Activated CD4-positive, CD25-positive, alpha-beta regulatory T cell treated with anti-CD3 and anti-CD28 coated beads, Interleukin-2, amount 50 U/mL, for 16 hours (primary cell): Measurements from ENCODE around the gene DDX27.
"Not testable (repeated sequence)": the region's sequence is repeated elsewhere in the genome, so short reads cannot be mapped to it uniquely, and the experiment has no call there.

Experiments used
- DNase-seq: peaks from one replicate; pipeline ENCODE4 v3.0.0-alpha.2; 2020; ENCODE audit warnings: low read depth, low spot score

The DDX27 gene

DNA sequence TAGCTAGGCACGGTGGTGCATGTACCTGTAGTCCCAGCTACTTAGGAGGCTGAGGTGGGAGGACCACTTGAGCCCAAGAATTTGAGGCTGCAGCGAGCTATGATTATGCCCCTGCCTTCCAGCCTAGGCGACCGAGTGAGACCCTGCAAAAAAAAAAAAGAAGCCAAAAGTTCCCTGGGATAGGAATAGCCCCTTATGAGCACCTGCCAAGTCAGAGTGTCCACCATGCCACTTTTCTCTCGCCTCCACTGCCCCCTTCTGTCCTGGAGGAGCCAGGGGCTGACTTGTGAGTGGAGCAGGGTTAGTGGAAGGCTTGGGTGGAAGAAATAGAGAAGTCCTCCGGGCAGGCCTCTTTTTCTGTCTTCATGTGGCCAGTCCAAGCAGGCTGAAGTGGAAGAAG, 12.1 kb upstream of the DDX27 start:
- DNase-seq = no peak

GRCh38 chr20:49210101-49210756, 9.0 kb upstream of the DDX27 start:
- DNase-seq = no peak

DNA sequence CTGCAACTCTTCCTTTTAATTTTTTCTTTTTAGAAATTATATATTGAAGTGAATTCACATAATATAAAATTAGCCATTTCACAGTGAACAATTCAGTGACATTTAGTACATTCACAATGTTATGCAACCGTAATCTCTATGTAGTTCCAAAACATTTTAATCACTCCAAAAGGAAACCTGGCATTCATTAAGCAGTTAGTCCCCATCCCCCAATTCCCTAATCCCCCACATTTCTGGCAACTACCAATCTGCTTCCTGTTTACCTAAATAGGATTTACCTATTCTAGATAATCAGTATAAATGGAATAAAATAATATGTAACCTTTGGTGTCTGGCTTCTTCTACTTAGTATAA, 8.5 kb upstream of the DDX27 start:
- DNase-seq = no peak

DNA sequence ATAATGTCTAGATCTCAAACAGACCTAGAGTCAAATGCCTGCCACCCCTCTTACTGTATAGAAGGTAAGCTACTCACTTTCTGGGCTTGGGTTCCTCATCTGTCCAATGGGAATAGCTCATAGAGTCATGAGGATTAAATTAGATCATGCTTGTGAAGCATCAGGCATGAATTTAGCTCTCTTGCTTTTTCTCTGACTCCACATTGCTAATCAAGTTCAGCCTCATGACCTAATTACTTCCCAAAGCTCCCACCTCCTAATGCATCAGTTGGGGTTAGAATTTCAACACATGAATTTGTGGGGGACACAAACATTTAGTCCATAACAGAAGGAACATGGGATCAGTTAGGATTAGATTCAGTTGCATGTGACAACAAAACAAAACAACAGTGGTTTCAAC, 4.6 kb upstream of the DDX27 start:
- DNase-seq = no peak

- DNase-seq = no peak
Observed at GRCh38 chr20:49215232-49215631, 4.0 kb upstream of the DDX27 start.

DNA sequence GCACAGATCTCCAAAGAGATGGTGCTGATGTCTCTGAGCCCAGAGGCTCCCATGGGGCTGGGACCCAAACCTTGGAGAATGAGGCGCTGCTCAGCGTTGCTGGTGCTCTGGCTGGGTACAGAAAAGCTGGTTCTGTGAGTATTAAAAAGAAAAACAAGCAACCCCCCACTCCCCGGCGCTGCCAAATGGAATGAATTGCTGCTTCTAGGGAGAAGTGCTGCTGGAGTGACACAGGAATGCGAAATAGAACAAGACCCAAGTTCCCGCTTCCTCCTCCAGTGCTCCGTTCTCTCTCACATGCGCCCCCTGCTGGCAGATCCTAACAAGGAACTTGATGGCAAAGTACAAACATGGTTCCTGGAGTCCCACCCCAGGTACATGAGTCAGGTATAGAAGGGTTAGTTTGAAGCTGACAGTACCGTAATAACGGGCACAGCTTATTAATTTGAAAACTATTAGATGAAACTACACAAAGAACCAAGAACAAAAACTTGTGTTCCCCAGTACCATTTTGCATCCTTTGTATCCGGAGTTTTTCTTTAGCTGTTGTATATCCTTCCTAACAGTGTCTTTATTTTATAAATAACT, 2.1 kb upstream of the DDX27 start:
- DNase-seq = peak; percentile 88

DNA sequence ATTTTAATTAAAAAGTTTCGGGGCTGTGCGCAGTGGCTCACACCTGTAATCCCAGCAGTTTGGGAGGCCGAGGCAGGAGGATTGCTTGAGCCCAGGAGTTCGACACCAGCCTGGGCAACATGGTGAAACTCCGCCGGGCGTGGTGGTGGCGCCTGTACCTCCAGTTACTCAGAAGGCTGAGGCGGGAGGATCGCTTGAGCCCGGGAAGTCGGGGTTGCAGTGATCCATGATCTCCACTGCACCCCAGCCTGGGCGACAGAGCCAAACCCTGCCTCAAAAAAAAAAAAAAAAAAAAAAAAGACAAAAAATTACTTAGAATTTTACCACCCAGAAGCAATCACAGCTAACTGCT, 501 bp upstream of the DDX27 start:
- DNase-seq = not testable (repeated sequence)

GRCh38 chr20:49219924-49220831, 962 bp downstream of the DDX27 start:
- DNase-seq = no peak

DNA sequence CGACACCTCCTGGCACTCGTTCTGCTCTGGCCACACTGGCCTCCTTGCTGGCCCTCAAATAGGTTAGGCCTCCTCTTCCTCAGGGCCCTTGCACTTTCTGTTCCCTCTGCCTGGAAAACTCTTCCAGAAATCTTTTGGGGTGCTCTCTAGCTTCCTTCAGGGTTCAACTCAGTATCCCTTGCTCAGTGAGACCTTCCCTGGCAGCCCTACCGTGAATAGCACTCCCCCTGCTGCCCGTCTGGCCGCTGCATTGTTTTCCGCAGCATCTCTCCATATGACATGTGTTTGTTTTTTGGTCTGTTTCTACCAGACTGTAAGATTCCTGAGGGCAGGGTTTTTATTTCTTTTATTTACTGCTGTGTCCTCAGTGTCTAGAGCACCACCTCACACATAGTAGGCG, 6.7 kb downstream of the DDX27 start:
- no peak for DNase-seq

DNA sequence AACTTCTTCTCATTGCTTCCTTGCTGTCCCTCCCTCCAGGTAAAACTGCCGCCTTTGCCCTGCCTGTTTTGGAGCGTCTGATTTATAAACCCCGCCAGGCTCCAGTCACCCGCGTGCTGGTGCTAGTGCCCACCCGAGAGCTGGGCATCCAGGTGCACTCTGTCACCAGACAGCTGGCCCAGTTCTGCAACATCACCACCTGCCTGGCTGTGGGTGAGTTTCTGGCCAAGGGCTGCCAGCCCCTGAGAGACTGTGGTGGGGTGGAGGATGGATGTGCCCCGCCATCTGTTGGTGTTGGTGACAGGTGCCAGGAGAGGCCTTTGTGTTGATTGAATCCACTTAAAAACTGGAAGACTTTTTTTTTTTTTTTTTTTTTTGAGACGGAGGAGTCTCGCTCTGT, 9.5 kb downstream of the DDX27 start:
- DNase-seq = no peak

DNA sequence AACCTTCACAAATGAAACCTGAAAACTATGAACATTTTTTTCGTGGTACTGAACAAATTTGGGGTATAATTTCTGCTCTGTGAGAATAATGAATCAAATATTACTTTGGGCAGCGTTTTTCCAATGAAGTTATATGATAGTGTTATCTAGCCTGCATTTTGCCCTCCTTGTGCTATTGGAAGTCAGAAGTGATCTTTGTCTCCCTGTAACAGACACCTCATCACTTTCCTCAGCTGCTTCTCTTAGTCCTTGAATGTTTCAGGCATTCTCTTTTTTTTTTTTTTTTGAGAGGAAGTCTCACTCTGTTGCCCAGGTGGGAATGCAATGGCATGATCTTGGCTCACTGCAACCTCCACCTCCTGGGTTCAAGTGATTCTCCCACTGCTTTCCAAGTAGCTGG, 10.2 kb downstream of the DDX27 start:
- DNase-seq = no peak

- no peak for DNase-seq
Observed at GRCh38 chr20:49230021-49230420, 10.8 kb downstream of the DDX27 start.

- DNase-seq = no peak
Observed at GRCh38 chr20:49230561-49231133, 11.4 kb downstream of the DDX27 start.

DNA sequence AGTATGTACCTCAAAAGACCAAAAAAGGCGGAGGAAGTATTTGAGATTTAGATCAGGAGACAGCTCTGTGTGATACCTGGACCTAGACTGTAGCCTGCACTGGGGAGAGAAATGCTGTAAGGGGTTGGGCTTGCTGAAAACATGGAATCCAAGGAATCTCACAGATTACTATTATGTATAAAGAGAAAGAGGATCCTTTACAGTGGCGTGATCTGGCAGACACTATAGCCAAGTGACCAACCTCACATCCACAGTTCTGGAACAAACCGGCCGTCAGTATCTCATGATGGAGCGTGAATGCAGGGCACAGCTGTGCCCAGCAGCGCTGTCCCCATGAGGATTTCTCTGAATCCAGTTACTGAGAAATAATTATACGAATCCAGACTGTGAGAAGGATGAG, 12.3 kb downstream of the DDX27 start:
- DNase-seq = no peak

- DNase-seq = no peak
Observed at GRCh38 chr20:49233226-49233625, 14.0 kb downstream of the DDX27 start.

GRCh38 chr20:49234831-49235230, 15.6 kb downstream of the DDX27 start:
- DNase-seq = no peak

GRCh38 chr20:49236301-49236700, 17.1 kb downstream of the DDX27 start:
- DNase-seq = no peak

DNA sequence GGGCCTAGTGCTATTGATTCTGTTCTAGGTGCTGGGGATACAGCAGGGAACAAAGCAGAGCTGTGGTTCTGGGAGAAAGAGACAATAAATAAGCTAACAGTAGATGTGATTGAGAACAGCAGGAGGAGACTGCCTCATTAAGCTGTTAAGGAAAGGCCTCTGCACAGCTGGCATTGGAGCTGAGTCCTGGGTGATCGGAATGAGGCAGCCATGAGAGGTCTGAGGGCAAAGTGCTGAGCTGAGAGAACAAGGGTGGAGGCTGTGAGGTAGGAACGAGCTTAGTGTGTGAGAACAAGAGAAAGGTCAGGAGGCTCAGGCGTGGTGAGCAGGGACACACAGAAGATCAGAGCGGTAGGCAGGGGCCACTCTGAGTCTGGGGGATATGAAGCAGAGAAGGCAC, 18.3 kb downstream of the DDX27 start:
- DNase-seq = no peak

GRCh38 chr20:49245921-49246740, 26.9 kb downstream of the DDX27 start:
- DNase-seq = no peak

GRCh38 chr20:49247169-49247723, 28.0 kb downstream of the DDX27 start:
- DNase-seq = no peak

DNA sequence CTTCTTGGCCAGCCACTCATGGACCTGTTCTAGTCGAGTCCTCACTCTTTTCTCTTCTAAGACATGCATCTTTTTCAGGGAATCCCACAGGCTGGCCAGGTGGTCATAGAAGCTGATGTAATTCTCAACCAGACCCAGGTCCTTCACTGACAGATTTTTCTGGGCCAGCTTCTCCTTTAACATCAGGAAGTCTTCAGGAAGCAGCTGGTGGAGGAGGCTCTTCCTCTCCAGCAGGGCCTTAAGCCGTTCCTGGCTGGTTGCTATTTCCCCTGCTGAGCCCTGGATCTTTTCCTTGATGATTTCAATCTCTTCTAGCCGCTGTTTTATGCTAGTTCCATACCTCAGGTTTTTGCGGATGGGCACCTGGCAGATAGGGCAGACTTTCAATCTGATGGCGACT, 28.6 kb downstream of the DDX27 start:
- no peak for DNase-seq
